ENCODE data around the gene SLC4A4. TPM values are rescaled to one million over a fixed set of nuclear protein-coding genes. Genes with fewer than 3 reads are reported as not detected.
A peak's percentile ranks its signal among the peaks of the same experiment; 100 is the strongest.

Gene SLC4A4
- total and polyA plus RNA-seq, 2 of the 8 experiments (the other 6 are each of a cell fraction or from before 2014, with no cell fraction given): 0.67 to 2.8 TPM

DNA sequence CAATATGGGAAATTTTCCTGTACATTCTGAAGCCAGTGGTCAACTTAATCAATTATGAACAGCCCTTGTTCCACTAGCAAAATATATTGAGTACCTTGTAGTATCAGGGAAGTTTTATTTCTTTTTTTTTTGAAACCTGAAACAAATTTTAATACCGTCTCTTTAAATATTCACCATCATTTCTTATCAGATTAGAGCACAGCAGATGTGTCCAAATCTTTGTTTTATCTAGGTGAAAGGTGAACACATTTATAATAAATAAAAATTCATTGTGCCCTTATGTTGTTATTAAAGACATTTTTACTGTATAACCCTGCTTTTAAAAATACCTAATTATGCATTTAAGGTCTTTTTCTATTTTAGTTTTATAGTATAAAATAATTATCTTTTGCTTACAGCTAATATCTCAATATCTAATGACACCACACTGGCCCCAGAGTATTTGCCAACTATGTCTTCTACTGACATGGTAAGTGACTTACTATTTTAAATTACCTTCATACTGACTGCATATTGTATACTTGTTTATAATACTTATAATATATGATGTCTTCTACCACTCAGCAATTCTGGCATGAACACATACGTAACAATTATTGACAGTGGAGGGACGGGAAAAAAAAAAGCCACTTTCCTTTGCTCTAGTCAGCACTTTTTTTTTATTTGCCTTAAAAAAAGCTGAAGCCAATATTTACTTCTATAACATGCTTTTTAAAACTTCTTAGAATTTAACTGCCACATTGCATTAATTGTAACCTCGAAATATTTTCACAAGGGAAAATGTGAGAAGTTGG is 147.9 kb downstream of the SLC4A4 start:
- no peak overlapping the region for H2BK5ac ChIP-seq (ENCODE audit: low read depth, low read length)
- H3K79me2 ChIP-seq (ENCODE audit: control insufficient read depth in 1 of 2, insufficient read depth in 2 of 2, low read length in 2 of 2): no peaks in the 10 kb centered on the region
- H3K79me1 ChIP-seq (ENCODE audit: low read depth, low read length): no peaks in the 10 kb centered on the region
- H4K8ac ChIP-seq (ENCODE audit: extremely low read depth, insufficient read depth, low read length): no peak overlapping the region
- no peak overlapping the region for H2BK20ac ChIP-seq (ENCODE audit: low read length)
- no peak overlapping the region for H3K4ac ChIP-seq (replicated peaks; ENCODE audit: insufficient read length, low read depth, low read length)
- no peak for TF ChIP-seq SUZ12 (IDR thresholded peaks at IDR 0.05; ENCODE audit: low read length)
- no peak for TF ChIP-seq JUN (IDR thresholded peaks at IDR 0.05; ENCODE audit: low read depth, low read length)
- TF ChIP-seq SP4 (IDR thresholded peaks at IDR 0.05; ENCODE audit: low read length): no peak
- TF ChIP-seq CREB1 (IDR thresholded peaks at IDR 0.05): no peak
- ChIA-PET CTCF (ENCODE audit: partially characterized antibody) (interaction anchor here (0.6 to 1.0 kb wide), 3 partner anchors 12 to 1223 kb away, joined by 3 to 5 read pairs (median 4); no protein-coding TSS in a partner anchor), POLR2A (ENCODE audit: partially characterized antibody) (no interaction called here)
- no peaks in the 10 kb centered on the region for H4K20me1 ChIP-seq (replicated peaks in 1 of 2; ENCODE audit: control insufficient read depth in 1 of 2, insufficient read depth in 2 of 2, low read length in 2 of 2)
- no peak overlapping the region for H3K4me3 ChIP-seq (ENCODE audit: extremely low read depth in 1 of 4, insufficient read depth in 2 of 4, low read depth in 3 of 4, low read length in 4 of 4)
- H2BK120ac ChIP-seq (replicated peaks; ENCODE audit: low read depth, low read length): no peak overlapping the region
- H3K4me1 ChIP-seq (replicated peaks in 1 of 4; ENCODE audit: control insufficient read depth in 3 of 4, insufficient read depth in 4 of 4, low read length in 3 of 4): no peaks in the 10 kb centered on the region
- no peaks in the 10 kb centered on the region for H3K9me3 ChIP-seq (ENCODE audit: insufficient read depth in 2 of 2, low read depth in 1 of 2, low read length in 1 of 2)
- no peak overlapping the region for H3K14ac ChIP-seq (ENCODE audit: insufficient read length)
- no peak overlapping the region for H4K5ac ChIP-seq (ENCODE audit: insufficient read length, low read depth, low read length)
- peak overlapping the region; percentile 95 for H2AFZ ChIP-seq (ENCODE audit: low read length)
- no peak overlapping the region for H3K9ac ChIP-seq (replicated peaks in 1 of 4; ENCODE audit: extremely low read depth in 1 of 4, low read depth in 3 of 4, low read length in 3 of 4)
- H3K4me2 ChIP-seq (ENCODE audit: insufficient read depth in 1 of 2, low read depth in 2 of 2, low read length in 2 of 2): no peak overlapping the region
- H3K23ac ChIP-seq (ENCODE audit: insufficient read length): no peak overlapping the region
- no peaks in the 10 kb centered on the region for H3K36me3 ChIP-seq (ENCODE audit: control insufficient read depth in 2 of 4, insufficient read depth in 4 of 4, low read length in 3 of 4)
- H3K27ac ChIP-seq (ENCODE audit: low read depth, low read length): no peak overlapping the region
- no peak overlapping the region for H2BK15ac ChIP-seq (ENCODE audit: low read length)
- H3K18ac ChIP-seq (ENCODE audit: extremely low read depth, low read length): no peak overlapping the region
- no peaks in the 10 kb centered on the region for H3K23me2 ChIP-seq (ENCODE audit: low read depth, low read length)
- H3K56ac ChIP-seq (replicated peaks; ENCODE audit: insufficient read length, low read depth, low read length): no peak overlapping the region
- no peaks in the 10 kb centered on the region for H3K27me3 ChIP-seq (replicated peaks in 1 of 4; ENCODE audit: control insufficient read depth in 3 of 4, extremely low read depth in 1 of 4, insufficient read depth in 3 of 4, low read length in 3 of 4)
- H2AK5ac ChIP-seq (ENCODE audit: low read depth, low read length): no peak overlapping the region
- no peak for DNase-seq (ENCODE audit: low read depth in 1 of 2, low spot score in 2 of 2)
- WGBS, 2 experiments (ENCODE audit: extremely low coverage in 1 of 2, insufficient coverage in 1 of 2, insufficient read length in 1 of 2, insufficient replicate concordance in 2 of 2, low coverage in 1 of 2, low lambda C conversion rate in 2 of 2, missing lambda C conversion rate in 1 of 2): 92% methylated on average over 4 of the region's 4 CpGs; no CpG with 5 or more reads in 1 of the 2 experiments
- H2BK12ac ChIP-seq (ENCODE audit: low read depth, low read length): no peak overlapping the region
- H4K91ac ChIP-seq (replicated peaks; ENCODE audit: insufficient read length, low read length): no peak overlapping the region
- no peak for FAIRE-seq

Data from H1 (cell line).